HG03442 (cell line): ENCODE measurements around the gene FAM228B.
A peak's percentile ranks its signal among the peaks of the same experiment; 100 is the strongest.
"Not testable (repeated sequence)": the region's sequence is repeated elsewhere in the genome, so short reads cannot be mapped to it uniquely, and the experiment has no call there.

Experiments used
- ATAC-seq: cut with Tn5 transposase; IDR thresholded peaks from one replicate; pipeline ENCODE4 v1.9.1; 2021; ENCODE audit warnings: mild to moderate bottlenecking, moderate library complexity; ENCODE audit not compliant: unreplicated experiment

FAM228B gene

DNA sequence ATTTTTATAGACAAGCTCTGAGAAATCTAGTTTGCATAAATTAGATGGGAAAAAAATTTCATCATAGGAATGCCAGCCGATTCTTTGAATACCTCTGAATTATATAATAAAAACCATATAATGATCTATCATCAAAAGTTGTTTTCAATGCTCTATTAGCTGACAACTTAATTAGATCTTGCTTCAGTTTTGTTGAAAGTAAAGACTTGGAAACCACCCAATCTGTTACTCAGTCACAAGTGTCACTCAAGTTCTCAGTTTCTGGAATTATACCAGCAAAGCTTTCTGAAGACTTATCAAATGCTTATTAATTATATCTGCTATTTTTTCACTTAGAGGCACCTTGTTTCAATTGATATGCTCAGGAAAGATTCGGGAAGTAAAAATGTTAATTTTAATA lies 21.3 kb upstream of the FAM228B start:
- ATAC-seq: no peak

- no peak for ATAC-seq
Measured at GRCh38 chr2:24102677-24103076, 20.6 kb upstream of the FAM228B start.

- no peak for ATAC-seq
Measured at GRCh38 chr2:24104110-24104650, 19.1 kb upstream of the FAM228B start.

- ATAC-seq: no peak
Measured at GRCh38 chr2:24104906-24105305, 18.4 kb upstream of the FAM228B start.

DNA sequence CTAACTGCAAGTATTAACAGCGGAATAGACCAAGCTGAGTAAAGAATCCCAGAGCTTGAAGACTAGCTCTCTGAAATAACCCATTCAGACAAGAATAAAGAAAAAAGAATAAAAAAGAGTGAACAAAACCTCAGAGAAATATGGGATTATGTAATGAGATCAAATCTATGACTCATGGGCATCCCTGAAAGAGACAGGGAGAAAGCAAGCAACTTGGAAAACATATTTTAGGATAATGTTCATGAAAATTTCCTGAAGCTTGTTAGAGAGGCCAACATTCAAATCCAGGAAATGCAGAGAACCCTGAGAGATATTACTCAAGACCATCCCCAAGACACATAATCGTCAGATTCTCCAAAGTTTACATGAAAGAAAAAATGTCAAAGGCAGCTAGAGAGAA lies 17.5 kb upstream of the FAM228B start:
- ATAC-seq: no peak

- ATAC-seq: no peak
Measured at GRCh38 chr2:24106786-24107185, 16.5 kb upstream of the FAM228B start.

DNA sequence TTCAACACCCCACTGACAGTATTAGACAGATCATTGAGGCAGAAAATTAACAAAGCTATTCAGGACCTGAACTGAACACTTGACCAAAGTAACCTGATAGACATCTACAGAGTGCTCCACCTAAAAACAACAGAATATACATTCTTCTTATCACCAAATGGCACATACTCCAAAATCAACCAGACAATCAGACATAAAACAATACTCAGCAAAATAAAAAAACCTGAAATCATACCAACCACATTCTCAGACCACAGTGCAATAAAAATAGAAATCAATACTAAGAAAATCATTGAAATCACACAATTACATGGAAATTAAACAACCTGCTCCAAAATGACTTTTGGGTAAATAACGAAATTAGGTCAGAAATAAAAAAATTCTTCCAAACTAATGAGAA lies 15.9 kb upstream of the FAM228B start:
- no peak for ATAC-seq

DNA sequence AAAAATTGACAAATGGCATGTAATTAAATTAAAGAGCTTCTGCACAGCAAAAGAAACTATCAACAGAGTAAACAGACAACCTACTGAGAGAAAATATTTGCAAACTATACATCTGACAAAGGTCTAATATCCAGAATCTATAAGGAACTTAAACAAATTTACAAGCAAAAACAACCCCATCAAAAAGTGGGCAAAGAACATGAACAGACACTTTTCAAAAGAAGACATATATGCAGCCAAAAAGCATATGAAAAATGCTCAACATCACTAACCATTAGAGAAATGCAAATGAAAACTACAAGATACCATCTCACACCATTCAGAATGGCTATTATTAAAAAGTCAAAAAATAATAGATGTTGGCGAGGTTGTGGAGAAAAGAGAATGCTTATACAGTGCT lies 13.8 kb upstream of the FAM228B start:
- ATAC-seq: not testable (repeated sequence)

GRCh38 chr2:24110660-24111303 lies 12.5 kb upstream of the FAM228B start:
- ATAC-seq: no peak

DNA sequence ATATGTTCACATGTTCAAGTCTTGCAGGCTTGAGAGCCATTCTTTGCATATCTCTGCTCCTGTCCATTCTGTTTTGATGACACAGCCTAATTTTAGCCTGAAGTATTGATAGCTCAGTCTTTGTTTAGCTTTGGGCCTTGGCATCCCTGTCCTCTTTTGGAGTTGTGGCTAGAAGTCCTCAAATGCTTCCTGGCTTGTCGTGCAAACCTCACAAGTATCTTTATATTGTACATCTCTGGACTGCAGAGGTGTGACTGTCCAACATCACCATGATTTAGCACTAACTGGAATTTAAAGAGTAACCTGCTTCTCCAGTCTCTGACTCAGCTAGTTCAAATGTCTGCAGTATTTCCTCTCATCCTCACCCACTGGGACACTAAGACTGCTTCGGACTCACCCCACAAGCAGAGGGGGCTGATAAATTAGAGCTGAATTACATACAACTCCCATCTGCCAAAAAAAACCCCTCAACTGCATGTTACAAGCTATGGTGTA lies 11.8 kb upstream of the FAM228B start:
- no peak for ATAC-seq

GRCh38 chr2:24115057-24115456 lies 8.2 kb upstream of the FAM228B start:
- no peak for ATAC-seq

- no peak for ATAC-seq
Measured at GRCh38 chr2:24117902-24118301, 5.4 kb upstream of the FAM228B start.

GRCh38 chr2:24121066-24121465 lies 2.2 kb upstream of the FAM228B start:
- ATAC-seq: no peak

- ATAC-seq: no peak
Measured at GRCh38 chr2:24121469-24121868, 1.8 kb upstream of the FAM228B start.

GRCh38 chr2:24122366-24123194 lies 689 bp upstream of the FAM228B start:
- ATAC-seq: no peak

- peak; percentile 10 for ATAC-seq
Measured at GRCh38 chr2:24123922-24124580, 782 bp downstream of the FAM228B start.

DNA sequence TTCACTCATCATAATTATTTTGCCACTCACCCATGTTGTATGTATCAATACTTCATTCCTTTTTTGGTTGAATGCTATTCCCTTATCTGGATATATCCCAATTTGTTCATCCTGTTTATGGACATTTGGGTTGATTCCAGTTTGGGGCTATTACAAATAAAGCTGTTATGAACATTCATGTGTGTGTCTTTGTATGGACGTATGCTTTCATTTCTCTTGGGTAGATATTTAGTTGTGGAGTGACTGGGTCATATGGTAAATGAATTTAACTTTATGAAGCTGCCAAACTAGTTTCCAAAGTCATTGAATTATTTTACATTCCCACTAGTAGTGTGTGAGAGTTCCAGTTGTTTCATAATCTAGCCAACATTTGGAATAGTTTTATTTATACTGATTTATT lies 2.7 kb downstream of the FAM228B start:
- ATAC-seq: no peak

DNA sequence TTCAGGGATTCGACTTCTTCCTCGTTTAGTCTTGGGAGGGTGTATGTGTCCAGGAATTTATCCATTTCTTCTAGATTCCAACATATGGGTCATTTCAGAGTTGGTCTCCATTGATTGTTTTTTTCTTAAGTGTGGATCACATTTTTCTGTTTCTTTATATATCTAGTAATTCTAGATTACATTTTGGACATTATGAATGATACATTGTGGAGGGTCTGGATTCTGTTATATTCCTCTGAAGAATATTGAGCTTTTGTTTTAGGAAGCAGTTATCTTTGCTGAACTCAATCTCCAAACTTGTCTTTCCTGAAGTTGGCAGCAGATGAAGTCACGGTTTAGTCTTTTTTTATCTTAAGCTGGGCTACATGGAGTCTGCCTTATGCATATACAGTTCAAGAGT lies 9.3 kb downstream of the FAM228B start:
- ATAC-seq: no peak

DNA sequence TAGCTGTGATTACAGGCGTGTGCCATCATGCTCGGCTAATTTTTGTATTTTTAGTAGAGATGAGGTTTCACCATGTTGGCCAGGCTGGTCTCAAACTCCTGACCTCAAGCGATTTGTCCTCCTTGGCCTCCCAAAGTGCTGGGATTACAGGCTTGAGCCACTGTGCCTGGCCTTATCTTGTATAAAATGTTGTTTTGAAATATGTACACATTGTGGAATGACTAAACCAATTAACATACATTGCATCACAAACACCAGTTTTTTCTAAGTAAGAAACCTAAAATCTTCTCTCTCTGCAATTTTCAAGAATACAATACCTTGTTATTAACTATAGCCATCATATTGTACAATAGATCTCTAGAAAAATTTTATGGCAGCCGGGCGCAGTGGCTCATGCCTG lies 17.0 kb downstream of the FAM228B start:
- ATAC-seq: not testable (repeated sequence)

DNA sequence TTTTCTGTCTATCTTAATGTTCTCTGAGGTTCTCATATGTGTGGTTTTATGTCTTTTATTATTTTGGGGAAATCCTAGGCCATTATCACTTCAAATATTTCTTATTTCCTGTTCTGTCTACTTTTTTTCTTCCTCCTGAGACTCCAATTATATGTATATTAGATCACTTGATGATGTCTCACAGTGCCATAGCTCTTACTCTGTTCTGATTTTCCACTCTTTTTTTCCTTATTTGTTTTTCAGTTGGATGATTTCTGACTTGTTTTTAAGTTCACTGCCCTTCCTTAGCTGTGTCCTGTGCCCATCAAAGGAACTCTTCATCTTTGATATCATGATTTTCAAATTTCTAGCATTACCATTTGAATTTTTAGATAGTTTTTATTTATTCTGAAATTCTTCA lies 24.1 kb downstream of the FAM228B start:
- no peak for ATAC-seq

DNA sequence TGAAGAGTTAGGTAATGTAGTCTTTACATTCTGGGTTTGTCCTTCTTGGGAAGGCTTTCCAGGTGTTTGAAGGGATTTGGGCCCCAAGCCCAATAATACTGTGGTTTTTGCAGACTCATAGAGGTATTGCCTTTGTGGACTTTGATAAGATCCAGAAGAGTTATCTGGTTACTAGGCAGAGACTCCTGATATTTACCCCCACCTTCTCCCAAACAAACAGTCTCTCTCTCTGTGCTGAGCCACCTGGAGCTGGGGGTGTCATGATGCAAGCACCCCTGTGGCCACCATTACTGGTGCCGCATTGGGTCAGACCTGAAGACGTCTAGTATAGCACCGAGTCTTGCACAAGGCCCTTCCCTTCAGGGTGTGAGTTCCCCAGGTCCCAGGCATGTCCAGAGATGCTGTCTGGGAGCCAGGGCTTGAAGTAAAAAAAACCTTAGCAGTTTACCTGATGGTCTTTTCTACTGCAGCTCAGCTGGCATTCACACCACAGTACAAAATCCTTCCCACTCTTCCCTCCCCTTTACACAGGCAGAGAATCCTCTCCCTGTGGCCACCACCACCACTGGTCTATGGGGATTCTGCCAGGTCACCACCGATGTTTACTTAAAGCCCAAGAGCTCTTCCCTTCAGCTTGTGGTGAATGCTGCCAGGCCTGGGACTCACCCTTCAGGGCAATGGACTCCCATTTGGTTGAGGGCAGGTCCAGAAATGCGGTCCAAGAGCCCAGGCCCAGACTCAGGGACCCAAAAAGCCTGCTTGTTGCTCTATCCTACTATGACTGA lies 29.3 kb downstream of the FAM228B start:
- no peak for ATAC-seq
